Caco-2 (cell line): ENCODE results near the gene CDKN1B. TPM values are rescaled to one million over a fixed set of nuclear protein-coding genes. Genes with fewer than 3 reads are reported as not detected.

Source experiments
- BruUV-seq: library from RNA; stranded (reverse); fragments of 400-500 nt; replicated peaks from 2 replicates; lab custom pipeline; 2021; lab: Mats Ljungman, UMichigan
- CTCF ChIA-PET: fragments of 300-600 bp; sonication (Branson Sonifier 250); formaldehyde crosslinking; loops from one replicate; lab custom pipeline; 2022; ENCODE audit warnings: antibody characterized with exemption; lab: Charles Lee
- POLR2A ChIA-PET: fragments of 300-600 bp; sonication (Branson Sonifier 250); formaldehyde crosslinking; loops from one replicate; lab custom pipeline; 2022; ENCODE audit warnings: antibody characterized with exemption; lab: Charles Lee
- DNase-seq, 2 experiments: peaks; one replicate each; pipeline versions ENCODE4 v3.0.0 to v3.0.0-alpha.2; 2020 to 2022
- H3K27me3 ChIP-seq: replicated peaks from 2 replicates; pipeline ENCODE4 v1.6.0; 2011; ENCODE audit warnings: low read length; ENCODE audit not compliant: control insufficient read depth, insufficient read depth
- H3K36me3 ChIP-seq: 2 replicates; pipeline ENCODE4 v1.5.1; 2011; ENCODE audit warnings: low read length; ENCODE audit not compliant: control insufficient read depth, insufficient read depth
- H3K4me1 ChIP-seq: fragments of 250-450 bp; sonication (Bioruptor Pico); 2 replicates; pipeline ENCODE4 v1.5.1; 2020; ENCODE audit warnings: mild to moderate bottlenecking
- H3K4me3 ChIP-seq: 2 replicates; pipeline ENCODE4 v1.5.1; 2011; ENCODE audit warnings: low read depth, mild to moderate bottlenecking, control low read depth, low read length
- H3K9me3 ChIP-seq: fragments of 250-450 bp; sonication (Bioruptor Pico); 2 replicates; pipeline ENCODE4 v1.5.1; 2020; ENCODE audit warnings: mild to moderate bottlenecking, moderate library complexity
- H3K27ac Mint-ChIP-seq: one replicate; pipeline ENCODE4 v1.8.0; 2022; ENCODE audit warnings: mixed read lengths; ENCODE audit not compliant: unreplicated experiment
- H3K27me3 Mint-ChIP-seq: one replicate; pipeline ENCODE4 v1.8.0; 2022; ENCODE audit warnings: mixed read lengths; ENCODE audit not compliant: insufficient read depth, unreplicated experiment
- H3K36me3 Mint-ChIP-seq: one replicate; pipeline ENCODE4 v1.8.0; 2022; ENCODE audit warnings: mild to moderate bottlenecking, mixed read lengths; ENCODE audit not compliant: insufficient read depth, unreplicated experiment
- H3K4me1 Mint-ChIP-seq: one replicate; pipeline ENCODE4 v1.8.0; 2022; ENCODE audit warnings: low read depth, mixed read lengths; ENCODE audit not compliant: unreplicated experiment
- H3K4me3 Mint-ChIP-seq: one replicate; pipeline ENCODE4 v1.8.0; 2022; ENCODE audit warnings: mild to moderate bottlenecking, moderate library complexity, mixed read lengths; ENCODE audit not compliant: unreplicated experiment
- H3K9me3 Mint-ChIP-seq: one replicate; pipeline ENCODE4 v1.8.0; 2022; ENCODE audit warnings: mixed read lengths; ENCODE audit not compliant: unreplicated experiment
- CTCF ChIP-seq, 2 experiments: fragments of 200-600 bp in 1 of 2; IDR thresholded peaks; 1 replicate in 1 of 2; 2 replicates in 1 of 2; pipeline versions ENCODE4 v1.5.1 to v1.8.0; 2011 to 2022; ENCODE audit warnings: antibody characterized with exemption in 1 of 2, control low read depth in 1 of 2, inconsistent platforms in 1 of 2, low read depth in 1 of 2, low read length in 1 of 2, mild to moderate bottlenecking in 1 of 2, moderate library complexity in 1 of 2; ENCODE audit not compliant: insufficient read depth in 1 of 2, severe bottlenecking in 1 of 2, unreplicated experiment in 1 of 2
- intact Hi-C: fragments of 100-400 bp; cut with micrococcal nuclease; formaldehyde crosslinking; loops from one replicate; pipeline ENCODE4 v1.10.0; 2022; ENCODE audit not compliant: unreplicated experiment
- total RNA-seq: library from RNA; stranded (reverse); gene quantifications from 2 replicates; pipeline ENCODE4 v1.2.3, GENCODE V29; 2022

CDKN1B gene
- total RNA-seq, 1 experiment from 2014 or later = 115 TPM

DNA sequence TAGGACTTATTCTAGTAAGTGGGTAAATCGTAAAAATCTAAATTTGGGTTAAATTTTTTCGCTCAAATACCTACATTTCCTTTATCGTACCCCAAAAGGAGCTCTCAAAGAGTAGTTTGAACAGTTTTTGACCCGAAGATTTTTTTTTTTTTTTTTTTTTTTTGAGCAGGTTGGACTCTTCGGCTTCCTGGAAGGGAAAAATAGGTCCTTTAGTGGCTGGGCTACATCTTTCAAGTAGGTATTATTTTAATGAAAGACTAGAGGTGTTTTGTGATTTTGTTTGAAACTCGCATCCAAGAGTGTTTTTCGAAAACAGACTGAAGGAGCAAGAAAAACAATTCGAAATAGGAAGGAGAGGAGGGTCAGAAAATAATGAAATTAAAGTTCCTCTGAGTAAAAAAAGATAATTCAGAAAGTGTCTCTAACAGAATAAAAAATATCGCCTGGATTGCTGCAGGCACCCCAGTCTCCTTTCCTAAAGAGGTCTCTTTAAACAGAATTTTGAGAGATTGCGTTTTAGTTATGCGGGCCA lies 6.0 kb downstream of the CDKN1B start:
- H3K27me3 Mint-ChIP-seq = no peaks in the 10 kb centered on the region
- intact Hi-C loops = no loop called here
- ChIA-PET POLR2A (interaction anchor here (0.6 to 1.0 kb wide), 3 partner anchors 57 to 320 kb away, joined by 3 to 12 read pairs (median 3); no protein-coding TSS in a partner anchor), CTCF (no interaction called here)
- Histone ChIP-seq H3K36me3 (peaks cover under 1% of the 10 kb centered on the region), H3K27me3 (no peaks in the 10 kb centered on the region), H3K4me1 (peaks cover 36% of the 10 kb centered on the region), H3K9me3 (no peaks in the 10 kb centered on the region), H3K4me3 (peak overlapping the region; percentile 92)
- H3K4me3 Mint-ChIP-seq = peak overlapping the region; percentile 100
- BruUV-seq = no TSS peak
- H3K27ac Mint-ChIP-seq = peak overlapping the region; percentile 92
- no peaks in the 10 kb centered on the region for H3K9me3 Mint-ChIP-seq
- no peak for DNase-seq
- TF ChIP-seq CTCF (IDR thresholded peaks at IDR 0.05; ENCODE audit: insufficient read depth in 1 of 2, low read depth in 1 of 2, low read length in 1 of 2, severe bottlenecking in 1 of 2, unreplicated experiment in 1 of 2) = no peak
- H3K4me1 Mint-ChIP-seq = peaks cover 27% of the 10 kb centered on the region
- peaks cover 77% of the 10 kb centered on the region for H3K36me3 Mint-ChIP-seq

- H3K27ac Mint-ChIP-seq = peak overlapping the region; percentile 92
- intact Hi-C loops = loop anchor here (2.0 kb wide), 1 partner anchor 161 kb away; the partner anchor contains the start of gene DUSP16
Measured at GRCh38 chr12:12723681-12724420, 6.7 kb downstream of the CDKN1B start.

More at GRCh38 chr12:12723681-12724420, 6.7 kb downstream of the CDKN1B start:
- ChIA-PET POLR2A (interaction anchor here (0.6 to 1.0 kb wide), 2 partner anchors 63 to 320 kb away, joined by 3 read pairs; no protein-coding TSS in a partner anchor), CTCF (no interaction called here)
- Histone ChIP-seq H3K27me3 (no peaks in the 10 kb centered on the region), H3K4me3 (peak overlapping the region; percentile 92), H3K4me1 (peaks cover 36% of the 10 kb centered on the region), H3K36me3 (no peaks in the 10 kb centered on the region; the same call in 1 of the 2 replicates), H3K9me3 (no peaks in the 10 kb centered on the region)
- Mint-ChIP-seq H3K4me3 (peak overlapping the region; percentile 100), H3K9me3 (no peaks in the 10 kb centered on the region), H3K27me3 (no peaks in the 10 kb centered on the region), H3K4me1 (peaks cover 27% of the 10 kb centered on the region), H3K36me3 (peaks cover 71% of the 10 kb centered on the region)
- DNase-seq = peak; percentile 55 to 56
- BruUV-seq = no TSS peak
- no peak for TF ChIP-seq CTCF (IDR thresholded peaks at IDR 0.05; ENCODE audit: insufficient read depth in 1 of 2, low read depth in 1 of 2, low read length in 1 of 2, severe bottlenecking in 1 of 2, unreplicated experiment in 1 of 2)
